Measurements from ENCODE around the gene CCDC97. TPM values are rescaled to one million over a fixed set of nuclear protein-coding genes. Genes with fewer than 3 reads are reported as not detected.

Gene CCDC97
- total RNA-seq, 1 donor from 2014 or later: 18.1 TPM

GRCh38 chr19:41332000-41332399, 22.0 kb downstream of the CCDC97 start:
- Histone ChIP-seq H3K9me3 (ENCODE audit: insufficient read depth, low read depth, low read length) (no peaks in the 10 kb centered on the region), H3K4me3 (ENCODE audit: insufficient read depth, low read depth, low read length) (no peak overlapping the region), H3K9ac (ENCODE audit: low read length) (no peak overlapping the region), H3K36me3 (ENCODE audit: insufficient read depth, low read length) (peaks cover 22% of the 10 kb centered on the region), H4K20me1 (ENCODE audit: insufficient read depth, low read length) (peaks cover 39% of the 10 kb centered on the region), H2AFZ (ENCODE audit: low read depth, low read length) (no peak overlapping the region), H3K4me2 (ENCODE audit: low read length) (no peak overlapping the region), H3K27ac (ENCODE audit: low read depth, low read length) (no peak overlapping the region), H3K4me1 (ENCODE audit: insufficient read depth, low read length) (peaks cover 20% of the 10 kb centered on the region), H3K27me3 (ENCODE audit: insufficient read depth, low read length) (no peaks in the 10 kb centered on the region), H3K79me2 (ENCODE audit: insufficient read depth, low read length) (peaks cover 13% of the 10 kb centered on the region)
- TF ChIP-seq CTCF (IDR thresholded peaks at IDR 0.05; ENCODE audit: insufficient read depth, low read depth, low read length): no peak
- no peak for TF ChIP-seq EZH2 (IDR thresholded peaks at IDR 0.05; ENCODE audit: insufficient read depth, low read length)
- H3K4me3 Mint-ChIP-seq (ENCODE audit: unreplicated experiment): no peak overlapping the region
- peaks cover 13% of the 10 kb centered on the region for H3K4me1 Mint-ChIP-seq (ENCODE audit: low read depth, unreplicated experiment)
- H3K27me3 Mint-ChIP-seq (ENCODE audit: low read depth, unreplicated experiment): no peaks in the 10 kb centered on the region
- peaks cover 26% of the 10 kb centered on the region for H3K36me3 Mint-ChIP-seq (ENCODE audit: low read depth, unreplicated experiment)
- no peak for FAIRE-seq
- H3K9me3 Mint-ChIP-seq (ENCODE audit: unreplicated experiment): no peaks in the 10 kb centered on the region
- H3K27ac Mint-ChIP-seq (ENCODE audit: unreplicated experiment): no peak overlapping the region
- DNase-seq (ENCODE audit: low read depth): no peak

- Mint-ChIP-seq H3K27ac (ENCODE audit: unreplicated experiment) (no peak overlapping the region), H3K4me1 (ENCODE audit: low read depth, unreplicated experiment) (peaks cover 11% of the 10 kb centered on the region), H3K27me3 (ENCODE audit: low read depth, unreplicated experiment) (no peaks in the 10 kb centered on the region), H3K9me3 (ENCODE audit: unreplicated experiment) (no peaks in the 10 kb centered on the region), H3K36me3 (ENCODE audit: low read depth, unreplicated experiment) (peaks cover 26% of the 10 kb centered on the region), H3K4me3 (ENCODE audit: unreplicated experiment) (no peak overlapping the region)
- no peak overlapping the region for H3K4me2 ChIP-seq (ENCODE audit: low read length)
- no peak overlapping the region for H3K9ac ChIP-seq (ENCODE audit: low read length)
- peaks cover 22% of the 10 kb centered on the region for H3K36me3 ChIP-seq (ENCODE audit: insufficient read depth, low read length)
- H3K27ac ChIP-seq (ENCODE audit: low read depth, low read length): no peak overlapping the region
- no peak overlapping the region for H3K4me3 ChIP-seq (ENCODE audit: insufficient read depth, low read depth, low read length)
- peaks cover 10% of the 10 kb centered on the region for H3K79me2 ChIP-seq (ENCODE audit: insufficient read depth, low read length)
- DNase-seq (ENCODE audit: low read depth) (no peak), FAIRE-seq (no peak)
- no peak for TF ChIP-seq CTCF (IDR thresholded peaks at IDR 0.05; ENCODE audit: insufficient read depth, low read depth, low read length)
- TF ChIP-seq EZH2 (IDR thresholded peaks at IDR 0.05; ENCODE audit: insufficient read depth, low read length): no peak
- no peaks in the 10 kb centered on the region for H3K9me3 ChIP-seq (ENCODE audit: insufficient read depth, low read depth, low read length)
- H2AFZ ChIP-seq (ENCODE audit: low read depth, low read length): no peak overlapping the region
- peaks cover 16% of the 10 kb centered on the region for H3K4me1 ChIP-seq (ENCODE audit: insufficient read depth, low read length)
- H4K20me1 ChIP-seq (ENCODE audit: insufficient read depth, low read length): peaks cover 42% of the 10 kb centered on the region
- no peaks in the 10 kb centered on the region for H3K27me3 ChIP-seq (ENCODE audit: insufficient read depth, low read length)
Observed at GRCh38 chr19:41332468-41332867, 22.5 kb downstream of the CCDC97 start.

GRCh38 chr19:41334793-41335192, 24.8 kb downstream of the CCDC97 start:
- H3K4me1 Mint-ChIP-seq (ENCODE audit: low read depth, unreplicated experiment): peaks cover 2% of the 10 kb centered on the region
- no peaks in the 10 kb centered on the region for H3K27me3 ChIP-seq (ENCODE audit: insufficient read depth, low read length)
- H3K4me1 ChIP-seq (ENCODE audit: insufficient read depth, low read length): no peaks in the 10 kb centered on the region
- H3K9ac ChIP-seq (ENCODE audit: low read length): no peak overlapping the region
- peaks cover 59% of the 10 kb centered on the region for H4K20me1 ChIP-seq (ENCODE audit: insufficient read depth, low read length)
- no peak overlapping the region for H3K4me3 ChIP-seq (ENCODE audit: insufficient read depth, low read depth, low read length)
- no peaks in the 10 kb centered on the region for H3K9me3 Mint-ChIP-seq (ENCODE audit: unreplicated experiment)
- DNase-seq (ENCODE audit: low read depth): no peak
- H2AFZ ChIP-seq (ENCODE audit: low read depth, low read length): no peak overlapping the region
- H3K27me3 Mint-ChIP-seq (ENCODE audit: low read depth, unreplicated experiment): no peaks in the 10 kb centered on the region
- no peak overlapping the region for H3K27ac Mint-ChIP-seq (ENCODE audit: unreplicated experiment)
- H3K27ac ChIP-seq (ENCODE audit: low read depth, low read length): no peak overlapping the region
- no peak overlapping the region for H3K4me3 Mint-ChIP-seq (ENCODE audit: unreplicated experiment)
- H3K79me2 ChIP-seq (ENCODE audit: insufficient read depth, low read length): peaks cover 16% of the 10 kb centered on the region
- no peak overlapping the region for H3K4me2 ChIP-seq (ENCODE audit: low read length)
- TF ChIP-seq EZH2 (IDR thresholded peaks at IDR 0.05; ENCODE audit: insufficient read depth, low read length) (no peak), CTCF (IDR thresholded peaks at IDR 0.05; ENCODE audit: insufficient read depth, low read depth, low read length) (no peak)
- no peaks in the 10 kb centered on the region for H3K9me3 ChIP-seq (ENCODE audit: insufficient read depth, low read depth, low read length)
- no peak for FAIRE-seq
- peaks cover 24% of the 10 kb centered on the region for H3K36me3 ChIP-seq (ENCODE audit: insufficient read depth, low read length)
- H3K36me3 Mint-ChIP-seq (ENCODE audit: low read depth, unreplicated experiment): peaks cover 19% of the 10 kb centered on the region
